GM11168 (cell line): Measurements from ENCODE around the gene GNAL.

Experiments
- in situ Hi-C: fragments of 300-500 bp; cut with MboI; formaldehyde crosslinking; loops from one replicate; pipeline ENCODE4 v1.12.0; 2022; ENCODE audit warnings: low sequenced_read_pairs; ENCODE audit not compliant: unreplicated experiment

The GNAL gene

GRCh38 chr18:11800566-11801334 is 111.7 kb downstream of the GNAL start:
- in situ Hi-C loops: no loop called here

GRCh38 chr18:11801573-11801972 is 112.5 kb downstream of the GNAL start:
- in situ Hi-C loops: no loop called here

GRCh38 chr18:11802158-11802557 is 113.1 kb downstream of the GNAL start:
- in situ Hi-C loops: no loop called here

- in situ Hi-C loops: no loop called here
Observed at GRCh38 chr18:11802586-11802985, 113.5 kb downstream of the GNAL start.

GRCh38 chr18:11807233-11807632 is 118.2 kb downstream of the GNAL start:
- in situ Hi-C loops: no loop called here

- in situ Hi-C loops: no loop called here
Observed at GRCh38 chr18:11808001-11808855, 119.2 kb downstream of the GNAL start.

- in situ Hi-C loops: no loop called here
Observed at GRCh38 chr18:11809895-11810294, 120.8 kb downstream of the GNAL start.

- in situ Hi-C loops: no loop called here
Observed at GRCh38 chr18:11810379-11810778, 121.3 kb downstream of the GNAL start.

- in situ Hi-C loops: no loop called here
Observed at GRCh38 chr18:11811009-11811408, 121.9 kb downstream of the GNAL start.

GRCh38 chr18:11817229-11817628 is 128.2 kb downstream of the GNAL start:
- in situ Hi-C loops: no loop called here

- in situ Hi-C loops: no loop called here
Observed at GRCh38 chr18:11818486-11819203, 129.6 kb downstream of the GNAL start.

GRCh38 chr18:11819938-11820337 is 130.9 kb downstream of the GNAL start:
- in situ Hi-C loops: no loop called here

GRCh38 chr18:11820697-11821096 is 131.6 kb downstream of the GNAL start:
- in situ Hi-C loops: no loop called here

GRCh38 chr18:11821208-11821607 is 132.1 kb downstream of the GNAL start:
- in situ Hi-C loops: no loop called here

GRCh38 chr18:11821643-11822237 is 132.7 kb downstream of the GNAL start:
- in situ Hi-C loops: no loop called here

GRCh38 chr18:11823545-11823944 is 134.5 kb downstream of the GNAL start:
- in situ Hi-C loops: no loop called here

- in situ Hi-C loops: no loop called here
Observed at GRCh38 chr18:11826836-11827235, 137.8 kb downstream of the GNAL start.

- in situ Hi-C loops: no loop called here
Observed at GRCh38 chr18:11828786-11829432, 139.8 kb downstream of the GNAL start.

- in situ Hi-C loops: no loop called here
Observed at GRCh38 chr18:11830585-11830984, 141.5 kb downstream of the GNAL start.

GRCh38 chr18:11831921-11832320 is 142.9 kb downstream of the GNAL start:
- in situ Hi-C loops: no loop called here
